Measurements from ENCODE around the gene PTPRT.

DNA sequence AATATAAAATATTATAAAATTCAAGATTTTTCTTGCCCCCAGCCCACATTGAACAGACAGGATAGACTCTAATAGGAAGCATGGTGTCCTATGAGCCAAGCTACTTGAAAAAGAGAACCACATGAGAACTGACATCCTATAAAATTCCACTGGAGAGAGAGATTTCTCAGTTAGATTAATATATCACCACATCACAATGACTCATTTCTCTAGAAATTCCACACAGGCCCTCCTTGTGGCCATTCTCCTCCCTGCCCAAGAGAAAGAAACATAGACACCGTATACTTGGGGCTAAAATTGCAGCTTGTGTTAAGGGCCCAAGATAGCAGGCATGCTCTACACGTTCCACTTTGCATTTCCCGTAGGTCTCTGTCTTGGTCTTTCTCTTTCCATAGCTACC, 481.4 kb downstream of the PTPRT start:
- TF ChIP-seq ZNF331 (CRISPR knock-in tag; IDR thresholded peaks at IDR 0.05; ENCODE audit: low read depth) (no peak), POLR2AphosphoS5 (IDR thresholded peaks at IDR 0.05; ENCODE audit: low read depth) (no peak), EZH2 (IDR thresholded peaks at IDR 0.05; ENCODE audit: low read depth, unreplicated experiment) (no peak), JUNB (IDR thresholded peaks at IDR 0.05; ENCODE audit: unreplicated experiment) (no peak), EZH2phosphoT487 (IDR thresholded peaks at IDR 0.05; ENCODE audit: unreplicated experiment) (no peak), CREB1 (CRISPR knock-in tag; IDR thresholded peaks at IDR 0.05; ENCODE audit: low read depth) (no peak), NANOG (IDR thresholded peaks at IDR 0.05; ENCODE audit: borderline replicate concordance) (no peak), ZNF114 (CRISPR knock-in tag; IDR thresholded peaks at IDR 0.05) (no peak), STAT1 (IDR thresholded peaks at IDR 0.05; ENCODE audit: unreplicated experiment) (no peak)
- TF ChIP-seq, protein P1, sequence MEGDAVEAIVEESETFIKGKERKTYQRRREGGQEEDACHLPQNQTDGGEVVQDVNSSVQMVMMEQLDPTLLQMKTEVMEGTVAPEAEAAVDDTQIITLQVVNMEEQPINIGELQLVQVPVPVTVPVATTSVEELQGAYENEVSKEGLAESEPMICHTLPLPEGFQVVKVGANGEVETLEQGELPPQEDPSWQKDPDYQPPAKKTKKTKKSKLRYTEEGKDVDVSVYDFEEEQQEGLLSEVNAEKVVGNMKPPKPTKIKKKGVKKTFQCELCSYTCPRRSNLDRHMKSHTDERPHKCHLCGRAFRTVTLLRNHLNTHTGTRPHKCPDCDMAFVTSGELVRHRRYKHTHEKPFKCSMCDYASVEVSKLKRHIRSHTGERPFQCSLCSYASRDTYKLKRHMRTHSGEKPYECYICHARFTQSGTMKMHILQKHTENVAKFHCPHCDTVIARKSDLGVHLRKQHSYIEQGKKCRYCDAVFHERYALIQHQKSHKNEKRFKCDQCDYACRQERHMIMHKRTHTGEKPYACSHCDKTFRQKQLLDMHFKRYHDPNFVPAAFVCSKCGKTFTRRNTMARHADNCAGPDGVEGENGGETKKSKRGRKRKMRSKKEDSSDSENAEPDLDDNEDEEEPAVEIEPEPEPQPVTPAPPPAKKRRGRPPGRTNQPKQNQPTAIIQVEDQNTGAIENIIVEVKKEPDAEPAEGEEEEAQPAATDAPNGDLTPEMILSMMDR (conservative IDR thresholded peaks at IDR 0.05; ENCODE audit: low read depth in 2 of 2): no peak
- TF ChIP-seq, protein P2, sequence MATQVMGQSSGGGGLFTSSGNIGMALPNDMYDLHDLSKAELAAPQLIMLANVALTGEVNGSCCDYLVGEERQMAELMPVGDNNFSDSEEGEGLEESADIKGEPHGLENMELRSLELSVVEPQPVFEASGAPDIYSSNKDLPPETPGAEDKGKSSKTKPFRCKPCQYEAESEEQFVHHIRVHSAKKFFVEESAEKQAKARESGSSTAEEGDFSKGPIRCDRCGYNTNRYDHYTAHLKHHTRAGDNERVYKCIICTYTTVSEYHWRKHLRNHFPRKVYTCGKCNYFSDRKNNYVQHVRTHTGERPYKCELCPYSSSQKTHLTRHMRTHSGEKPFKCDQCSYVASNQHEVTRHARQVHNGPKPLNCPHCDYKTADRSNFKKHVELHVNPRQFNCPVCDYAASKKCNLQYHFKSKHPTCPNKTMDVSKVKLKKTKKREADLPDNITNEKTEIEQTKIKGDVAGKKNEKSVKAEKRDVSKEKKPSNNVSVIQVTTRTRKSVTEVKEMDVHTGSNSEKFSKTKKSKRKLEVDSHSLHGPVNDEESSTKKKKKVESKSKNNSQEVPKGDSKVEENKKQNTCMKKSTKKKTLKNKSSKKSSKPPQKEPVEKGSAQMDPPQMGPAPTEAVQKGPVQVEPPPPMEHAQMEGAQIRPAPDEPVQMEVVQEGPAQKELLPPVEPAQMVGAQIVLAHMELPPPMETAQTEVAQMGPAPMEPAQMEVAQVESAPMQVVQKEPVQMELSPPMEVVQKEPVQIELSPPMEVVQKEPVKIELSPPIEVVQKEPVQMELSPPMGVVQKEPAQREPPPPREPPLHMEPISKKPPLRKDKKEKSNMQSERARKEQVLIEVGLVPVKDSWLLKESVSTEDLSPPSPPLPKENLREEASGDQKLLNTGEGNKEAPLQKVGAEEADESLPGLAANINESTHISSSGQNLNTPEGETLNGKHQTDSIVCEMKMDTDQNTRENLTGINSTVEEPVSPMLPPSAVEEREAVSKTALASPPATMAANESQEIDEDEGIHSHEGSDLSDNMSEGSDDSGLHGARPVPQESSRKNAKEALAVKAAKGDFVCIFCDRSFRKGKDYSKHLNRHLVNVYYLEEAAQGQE (IDR thresholded peaks at IDR 0.05; ENCODE audit: unreplicated experiment): no peak
- TF ChIP-seq, protein P3, sequence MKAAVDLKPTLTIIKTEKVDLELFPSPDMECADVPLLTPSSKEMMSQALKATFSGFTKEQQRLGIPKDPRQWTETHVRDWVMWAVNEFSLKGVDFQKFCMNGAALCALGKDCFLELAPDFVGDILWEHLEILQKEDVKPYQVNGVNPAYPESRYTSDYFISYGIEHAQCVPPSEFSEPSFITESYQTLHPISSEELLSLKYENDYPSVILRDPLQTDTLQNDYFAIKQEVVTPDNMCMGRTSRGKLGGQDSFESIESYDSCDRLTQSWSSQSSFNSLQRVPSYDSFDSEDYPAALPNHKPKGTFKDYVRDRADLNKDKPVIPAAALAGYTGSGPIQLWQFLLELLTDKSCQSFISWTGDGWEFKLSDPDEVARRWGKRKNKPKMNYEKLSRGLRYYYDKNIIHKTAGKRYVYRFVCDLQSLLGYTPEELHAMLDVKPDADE (IDR thresholded peaks at IDR 0.05): no peak
